Sigmoid colon (tissue), 4 donors: ENCODE data around the gene IL17REL.
A peak's percentile ranks its signal among the peaks of the same experiment; 100 is the strongest.

Experiments
- CTCF ChIP-seq, 4 experiments: fragments of 450-650 bp in 3 of 4; fragments of 200-600 bp in 1 of 4; IDR thresholded peaks; one replicate each; pipeline ENCODE4 v1.5.1; 2016 to 2019; ENCODE audit warnings: antibody characterized with exemption in 4 of 4, mild to moderate bottlenecking in 3 of 4, moderate library complexity in 2 of 4
- POLR2AphosphoS5 ChIP-seq, 4 donors: sonication (generic); formaldehyde crosslinking; IDR thresholded peaks; one replicate each; pipeline ENCODE4 v1.6.1; 2017; ENCODE audit warnings: antibody characterized with exemption in 4 of 4

- TF ChIP-seq CTCF (IDR thresholded peaks at IDR 0.05) = no peak
- TF ChIP-seq POLR2AphosphoS5 (IDR thresholded peaks at IDR 0.05) = peak in 1 of 4 donors; percentile 19
Measured at GRCh38 chr22:49961601-49962011, 51.0 kb downstream of the IL17REL start.
